ENCODE data around the gene SIKE1.
"Not testable (repeated sequence)": the region's sequence is repeated elsewhere in the genome, so short reads cannot be mapped to it uniquely, and the experiment has no call there.

- TF ChIP-seq EZH2, CTCF (IDR thresholded peaks at IDR 0.05): not testable (repeated sequence)
Observed at GRCh38 chr1:114804449-114804848, 24.0 kb upstream of the SIKE1 start.

Measured in neural progenitor cell (in vitro differentiated cells).